ENCODE data around the gene TTYH2.

- TF ChIP-seq CTCF (IDR thresholded peaks at IDR 0.05) (no peak), POLR2A (IDR thresholded peaks at IDR 0.05) (no peak)
Observed at GRCh38 chr17:74205274-74205673, 8.1 kb upstream of the TTYH2 start.

Data from sigmoid colon (tissue), 3 donors.